ENCODE measurements around the gene LMO2.
A peak's percentile ranks its signal among the peaks of the same experiment; 100 is the strongest.
"Not testable (repeated sequence)": the region's sequence is repeated elsewhere in the genome, so short reads cannot be mapped to it uniquely, and the experiment has no call there.

Gene LMO2

GRCh38 chr11:33891714-33892327 lies at the start of gene LMO2:
Gene LMO2 (minus strand): TSS chr11:33892076. CDS start chr11:33869716, 22,360 bp downstream.
- DNase-seq (ENCODE audit: low read depth, low spot score), result no peak

- DNase-seq (ENCODE audit: low read depth, low spot score), result no peak
Observed at GRCh38 chr11:33940538-33940815, 48.6 kb upstream of the LMO2 start.

GRCh38 chr11:33936725-33937604 lies 45.1 kb upstream of the LMO2 start:
- peak; percentile 87 for DNase-seq (ENCODE audit: low read depth, low spot score)

GRCh38 chr11:33935461-33936456 lies 43.9 kb upstream of the LMO2 start:
- no peak for DNase-seq (ENCODE audit: low read depth, low spot score)

GRCh38 chr11:33935005-33935404 lies 43.1 kb upstream of the LMO2 start:
- DNase-seq (ENCODE audit: low read depth, low spot score), result no peak

- no peak for DNase-seq (ENCODE audit: low read depth, low spot score)
Observed at GRCh38 chr11:33934450-33934849, 42.6 kb upstream of the LMO2 start.

GRCh38 chr11:33933602-33934001 lies 41.7 kb upstream of the LMO2 start:
- no peak for DNase-seq (ENCODE audit: low read depth, low spot score)

- no peak for DNase-seq (ENCODE audit: low read depth, low spot score)
Observed at GRCh38 chr11:33932721-33933120, 40.8 kb upstream of the LMO2 start.

GRCh38 chr11:33931739-33932366 lies 40.0 kb upstream of the LMO2 start:
- not testable (repeated sequence) for DNase-seq (ENCODE audit: low read depth, low spot score)

- DNase-seq (ENCODE audit: low read depth, low spot score), result no peak
Observed at GRCh38 chr11:33931067-33931466, 39.2 kb upstream of the LMO2 start.

GRCh38 chr11:33930317-33931021 lies 38.6 kb upstream of the LMO2 start:
- no peak for DNase-seq (ENCODE audit: low read depth, low spot score)

GRCh38 chr11:33928564-33928963 lies 36.7 kb upstream of the LMO2 start:
- no peak for DNase-seq (ENCODE audit: low read depth, low spot score)

GRCh38 chr11:33926671-33927552 lies 35.0 kb upstream of the LMO2 start:
- no peak for DNase-seq (ENCODE audit: low read depth, low spot score)

GRCh38 chr11:33924341-33924740 lies 32.5 kb upstream of the LMO2 start:
- DNase-seq (ENCODE audit: low read depth, low spot score), result no peak

- no peak for DNase-seq (ENCODE audit: low read depth, low spot score)
Observed at GRCh38 chr11:33923626-33924025, 31.8 kb upstream of the LMO2 start.

GRCh38 chr11:33920838-33921613 lies 29.1 kb upstream of the LMO2 start:
- DNase-seq (ENCODE audit: low read depth, low spot score), result peak; percentile 62

GRCh38 chr11:33919645-33920044 lies 27.8 kb upstream of the LMO2 start:
- DNase-seq (ENCODE audit: low read depth, low spot score), result no peak

- DNase-seq (ENCODE audit: low read depth, low spot score), result not testable (repeated sequence)
Observed at GRCh38 chr11:33917402-33917801, 25.5 kb upstream of the LMO2 start.

GRCh38 chr11:33916736-33917135 lies 24.9 kb upstream of the LMO2 start:
- no peak for DNase-seq (ENCODE audit: low read depth, low spot score)

Data from astrocyte of the hippocampus (primary cell).